ENCODE results near the gene ZNF592.

Gene ZNF592

DNA sequence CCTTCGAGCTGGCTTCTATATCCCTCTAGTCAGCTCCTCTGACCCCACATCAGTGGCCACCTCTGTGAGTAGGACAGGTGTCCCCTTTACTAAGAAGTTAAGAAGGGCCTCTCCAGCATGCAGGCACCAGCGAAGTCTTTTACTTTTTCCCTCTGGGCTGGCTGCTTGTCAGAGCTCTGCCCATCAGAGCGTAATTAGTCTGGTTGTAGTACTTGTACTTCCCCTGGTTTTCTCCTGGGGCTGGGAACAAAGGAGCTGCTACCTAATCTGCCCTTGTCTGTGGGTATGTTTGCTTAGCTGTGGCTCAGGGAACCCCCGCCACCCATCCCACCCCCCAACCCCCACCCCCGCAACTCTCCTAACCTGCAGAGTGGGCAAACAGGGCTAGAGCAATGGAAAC lies 41.4 kb downstream of the ZNF592 start:
- TF ChIP-seq, protein P1, sequence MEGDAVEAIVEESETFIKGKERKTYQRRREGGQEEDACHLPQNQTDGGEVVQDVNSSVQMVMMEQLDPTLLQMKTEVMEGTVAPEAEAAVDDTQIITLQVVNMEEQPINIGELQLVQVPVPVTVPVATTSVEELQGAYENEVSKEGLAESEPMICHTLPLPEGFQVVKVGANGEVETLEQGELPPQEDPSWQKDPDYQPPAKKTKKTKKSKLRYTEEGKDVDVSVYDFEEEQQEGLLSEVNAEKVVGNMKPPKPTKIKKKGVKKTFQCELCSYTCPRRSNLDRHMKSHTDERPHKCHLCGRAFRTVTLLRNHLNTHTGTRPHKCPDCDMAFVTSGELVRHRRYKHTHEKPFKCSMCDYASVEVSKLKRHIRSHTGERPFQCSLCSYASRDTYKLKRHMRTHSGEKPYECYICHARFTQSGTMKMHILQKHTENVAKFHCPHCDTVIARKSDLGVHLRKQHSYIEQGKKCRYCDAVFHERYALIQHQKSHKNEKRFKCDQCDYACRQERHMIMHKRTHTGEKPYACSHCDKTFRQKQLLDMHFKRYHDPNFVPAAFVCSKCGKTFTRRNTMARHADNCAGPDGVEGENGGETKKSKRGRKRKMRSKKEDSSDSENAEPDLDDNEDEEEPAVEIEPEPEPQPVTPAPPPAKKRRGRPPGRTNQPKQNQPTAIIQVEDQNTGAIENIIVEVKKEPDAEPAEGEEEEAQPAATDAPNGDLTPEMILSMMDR (IDR thresholded peaks at IDR 0.05): no peak
- Histone ChIP-seq H3K9me3 (ENCODE audit: control insufficient read depth, low read length) (no peaks in the 10 kb centered on the region), H3K9ac (no peak overlapping the region), H3K36me3 (ENCODE audit: control insufficient read depth, insufficient read depth, low read length) (no peaks in the 10 kb centered on the region), H3K4me2 (ENCODE audit: low read length) (no peak overlapping the region), H3K4me3 (ENCODE audit: low read depth, low read length) (no peak overlapping the region), H2AFZ (no peak overlapping the region), H3K27me3 (ENCODE audit: control insufficient read depth, insufficient read depth, low read length) (no peaks in the 10 kb centered on the region), H3K4me1 (peaks cover 4% of the 10 kb centered on the region), H3K27ac (no peak overlapping the region), H3K79me2 (peaks cover 12% of the 10 kb centered on the region)

DNA sequence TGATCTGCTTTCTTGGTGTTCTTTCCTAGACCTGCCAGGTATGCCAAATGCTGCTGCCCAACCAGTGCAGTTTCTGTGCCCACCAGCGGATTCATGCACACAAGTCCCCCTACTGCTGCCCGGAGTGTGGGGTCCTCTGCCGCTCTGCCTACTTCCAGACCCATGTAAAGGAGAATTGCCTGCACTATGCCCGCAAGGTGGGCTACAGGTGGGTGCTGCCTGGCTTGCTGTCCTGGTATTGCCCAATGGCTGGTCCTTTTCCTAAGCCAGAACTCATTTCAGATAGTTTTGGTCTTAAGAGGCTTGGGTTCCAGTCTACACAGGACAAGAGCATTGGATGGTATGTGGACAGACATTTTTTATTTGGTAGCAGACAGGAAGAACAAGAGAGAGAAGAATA lies 42.3 kb downstream of the ZNF592 start:
- no peaks in the 10 kb centered on the region for H3K36me3 ChIP-seq (ENCODE audit: control insufficient read depth, insufficient read depth, low read length)
- H3K27ac ChIP-seq: no peak overlapping the region

DNA sequence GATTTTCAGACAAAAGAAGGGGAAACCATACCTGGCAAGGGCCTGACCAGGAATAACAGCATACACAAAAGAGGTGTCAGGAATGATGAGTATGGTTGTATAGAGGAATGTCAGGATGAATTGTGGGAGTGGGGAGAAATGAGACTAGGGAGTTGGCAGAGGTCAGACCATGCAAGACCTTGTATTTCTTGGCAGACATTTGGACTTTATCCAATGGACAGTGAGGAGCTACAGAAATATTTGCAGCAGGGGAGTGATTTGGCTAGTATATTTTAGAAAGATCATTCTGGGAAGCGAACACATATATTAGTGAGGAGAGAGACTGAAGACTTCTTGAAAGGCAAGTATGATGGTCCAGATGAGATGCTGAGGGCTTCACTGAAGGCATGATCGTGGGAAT lies 43.4 kb downstream of the ZNF592 start:
- Histone ChIP-seq H3K27me3 (ENCODE audit: control insufficient read depth, insufficient read depth, low read length) (no peaks in the 10 kb centered on the region), H3K4me1 (no peaks in the 10 kb centered on the region), H2AFZ (no peak overlapping the region), H3K4me3 (ENCODE audit: low read depth, low read length) (no peak overlapping the region), H3K36me3 (ENCODE audit: control insufficient read depth, insufficient read depth, low read length) (no peaks in the 10 kb centered on the region), H3K79me2 (peaks cover 3% of the 10 kb centered on the region), H3K9ac (no peak overlapping the region), H3K27ac (no peak overlapping the region), H3K9me3 (ENCODE audit: control insufficient read depth, low read length) (no peaks in the 10 kb centered on the region), H3K4me2 (ENCODE audit: low read length) (no peak overlapping the region)
- TF ChIP-seq, protein P1 (IDR thresholded peaks at IDR 0.05): no peak

More for the DNA sequence above, 42.3 kb downstream of the ZNF592 start:
- Histone ChIP-seq H3K4me1 (peaks cover 4% of the 10 kb centered on the region), H3K27me3 (ENCODE audit: control insufficient read depth, insufficient read depth, low read length) (no peaks in the 10 kb centered on the region), H3K9me3 (ENCODE audit: control insufficient read depth, low read length) (no peaks in the 10 kb centered on the region), H3K4me2 (ENCODE audit: low read length) (no peak overlapping the region), H3K79me2 (peaks cover 12% of the 10 kb centered on the region), H2AFZ (no peak overlapping the region), H3K9ac (no peak overlapping the region), H3K4me3 (ENCODE audit: low read depth, low read length) (no peak overlapping the region)
- TF ChIP-seq, protein P1 (IDR thresholded peaks at IDR 0.05): no peak

DNA sequence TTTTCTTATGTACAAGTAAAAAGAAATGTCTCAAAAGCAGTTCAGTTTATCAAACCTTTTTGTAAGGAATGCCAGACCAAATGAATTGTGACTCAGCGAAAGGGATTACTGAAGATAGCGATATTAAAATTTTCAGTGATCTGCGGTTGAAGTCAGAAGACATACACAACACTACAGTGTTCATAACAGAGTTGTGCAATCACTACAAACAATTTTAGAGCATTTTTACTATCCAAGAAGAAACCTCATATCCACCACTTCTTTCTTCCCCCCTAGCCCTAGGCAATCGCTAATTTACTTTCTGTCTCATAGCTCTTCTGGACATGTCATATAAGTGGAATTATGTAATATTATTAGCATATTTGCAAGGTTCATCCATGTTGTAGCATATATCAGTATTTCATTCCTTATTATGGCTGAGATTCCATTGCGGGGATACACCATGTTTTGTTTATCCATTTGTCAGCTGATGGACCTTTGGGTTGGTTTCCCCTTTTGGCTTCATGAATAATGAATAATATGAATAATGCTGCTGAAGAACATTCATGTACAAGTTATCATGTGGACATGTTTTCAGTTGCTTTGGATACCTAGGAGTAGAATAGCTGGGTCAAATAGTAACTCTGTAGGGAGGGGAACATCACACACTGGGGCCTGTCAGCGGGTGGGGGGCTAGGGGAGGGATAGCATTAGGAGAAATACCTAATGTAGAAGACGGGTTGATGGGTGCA lies 45.2 kb downstream of the ZNF592 start:
- Histone ChIP-seq H3K4me1 (no peaks in the 10 kb centered on the region), H3K27ac (no peak overlapping the region), H3K36me3 (ENCODE audit: control insufficient read depth, insufficient read depth, low read length) (no peaks in the 10 kb centered on the region), H3K9ac (no peak overlapping the region), H2AFZ (no peak overlapping the region), H3K27me3 (ENCODE audit: control insufficient read depth, insufficient read depth, low read length) (no peaks in the 10 kb centered on the region), H3K4me3 (ENCODE audit: low read depth, low read length) (no peak overlapping the region), H3K4me2 (ENCODE audit: low read length) (no peak overlapping the region), H3K79me2 (peaks cover 3% of the 10 kb centered on the region), H3K9me3 (ENCODE audit: control insufficient read depth, low read length) (no peaks in the 10 kb centered on the region)
- TF ChIP-seq, protein P1 (IDR thresholded peaks at IDR 0.05): no peak

DNA sequence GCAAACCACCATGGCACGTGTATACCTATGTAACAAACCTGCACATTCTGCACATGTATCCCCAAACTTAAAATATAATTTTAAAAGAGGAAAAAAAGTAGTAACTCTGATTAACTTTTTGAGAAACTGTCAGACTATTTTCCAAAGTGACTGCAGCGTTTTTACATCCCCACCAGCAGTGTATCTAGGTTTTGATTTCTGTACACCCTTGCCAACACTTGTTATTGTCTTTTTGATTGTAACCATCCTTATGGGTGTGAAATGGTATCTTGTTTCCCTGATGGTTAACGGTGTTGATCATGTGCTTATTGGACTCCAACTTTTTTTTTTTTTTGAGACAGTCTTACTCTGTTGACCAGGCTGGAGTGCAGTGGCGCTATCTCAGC lies 45.8 kb downstream of the ZNF592 start:
- no peak overlapping the region for H2AFZ ChIP-seq
- H3K4me3 ChIP-seq (ENCODE audit: low read depth, low read length): no peak overlapping the region
- H3K4me1 ChIP-seq: no peaks in the 10 kb centered on the region
- TF ChIP-seq, protein P1 (IDR thresholded peaks at IDR 0.05): no peak
- H3K27ac ChIP-seq: no peak overlapping the region
- H3K9ac ChIP-seq: no peak overlapping the region
- H3K27me3 ChIP-seq (ENCODE audit: control insufficient read depth, insufficient read depth, low read length): no peaks in the 10 kb centered on the region
- peaks cover 3% of the 10 kb centered on the region for H3K79me2 ChIP-seq
- no peaks in the 10 kb centered on the region for H3K9me3 ChIP-seq (ENCODE audit: control insufficient read depth, low read length)
- no peaks in the 10 kb centered on the region for H3K36me3 ChIP-seq (ENCODE audit: control insufficient read depth, insufficient read depth, low read length)
- no peak overlapping the region for H3K4me2 ChIP-seq (ENCODE audit: low read length)
